WTC11 (cell line): Measurements from ENCODE around the gene SORCS2. TPM values are rescaled to one million over a fixed set of nuclear protein-coding genes. Genes with fewer than 3 reads are reported as not detected.

Source experiments
- ATAC-seq: fragments of 200-7000 bp; cut with Tn5 transposase; 2 replicates; pipeline ENCODE4 v1.10.0; 2021; ENCODE audit warnings: mild to moderate bottlenecking, moderate library complexity
- CTCF ChIA-PET: fragments of 300-600 bp; sonication (Branson Sonifier 250); formaldehyde crosslinking; loops from one replicate; lab custom pipeline; 2021; ENCODE audit warnings: antibody characterized with exemption; lab: Charles Lee
- POLR2A ChIA-PET: fragments of 350-600 bp; sonication (Branson Sonifier 250); formaldehyde crosslinking; loops from one replicate; lab custom pipeline; 2021; ENCODE audit warnings: antibody characterized with exemption; lab: Charles Lee
- DNase-seq: peaks from one replicate; pipeline ENCODE4 v3.0.0; 2021; ENCODE audit warnings: low spot score
- H3K27ac Mint-ChIP-seq: 2 replicates; pipeline ENCODE4 v1.8.0; 2021; ENCODE audit warnings: mixed read lengths
- H3K27me3 Mint-ChIP-seq: 2 replicates; pipeline ENCODE4 v1.8.0; 2021; ENCODE audit warnings: low read depth, mild to moderate bottlenecking, moderate library complexity, mixed read lengths
- H3K36me3 Mint-ChIP-seq: 2 replicates; pipeline ENCODE4 v1.8.0; 2021; ENCODE audit warnings: mixed read lengths
- H3K4me1 Mint-ChIP-seq: 2 replicates; pipeline ENCODE4 v1.8.0; 2022; ENCODE audit warnings: mixed read lengths
- H3K4me3 Mint-ChIP-seq: 2 replicates; pipeline ENCODE4 v1.8.0; 2021; ENCODE audit warnings: mild to moderate bottlenecking, moderate library complexity, mixed read lengths
- H3K9me3 Mint-ChIP-seq: 2 replicates; pipeline ENCODE4 v1.8.0; 2021; ENCODE audit warnings: mixed read lengths
- ESRRA ChIP-seq: sonication (generic); formaldehyde crosslinking; IDR thresholded peaks from 2 replicates; pipeline ENCODE4 v1.8.1; 2022; ENCODE audit warnings: mild to moderate bottlenecking, missing genetic modification reagents, borderline replicate concordance
- GRHL2 ChIP-seq: fragments of 250-450 bp; sonication (Bioruptor Pico); IDR thresholded peaks from 2 replicates; pipeline ENCODE4 v1.8.0; 2022; ENCODE audit warnings: mild to moderate bottlenecking, moderate library complexity; ENCODE audit not compliant: insufficient replicate concordance, severe bottlenecking
- IRF2 ChIP-seq: sonication (generic); formaldehyde crosslinking; IDR thresholded peaks from 2 replicates; pipeline ENCODE4 v1.8.0; 2022; ENCODE audit warnings: low read depth, missing genetic modification reagents, borderline replicate concordance
- ZNF219 ChIP-seq: sonication (generic); formaldehyde crosslinking; IDR thresholded peaks from 2 replicates; pipeline ENCODE4 v1.8.0; 2023; ENCODE audit warnings: missing genetic modification reagents, mild to moderate bottlenecking, borderline replicate concordance
- total RNA-seq: library from RNA; stranded (reverse); gene quantifications from 3 replicates; pipeline ENCODE4 v1.2.3, GENCODE V29; 2021
- TF ChIP-seq, protein P1 (sequence below): sonication (generic); formaldehyde crosslinking; IDR thresholded peaks from 2 replicates; pipeline ENCODE4 v1.8.1; 2022; ENCODE audit warnings: missing genetic modification reagents, borderline replicate concordance
- TF ChIP-seq, protein P2 (sequence below): sonication (generic); formaldehyde crosslinking; IDR thresholded peaks from 2 replicates; pipeline ENCODE4 v1.8.1; 2022; ENCODE audit warnings: mild to moderate bottlenecking, missing genetic modification reagents, moderate library complexity, borderline replicate concordance
- TF ChIP-seq, protein P3 (sequence below): sonication (generic); formaldehyde crosslinking; IDR thresholded peaks from 2 replicates; pipeline ENCODE4 v1.8.1; 2022; ENCODE audit warnings: low read depth, mild to moderate bottlenecking, moderate library complexity, missing genetic modification reagents, borderline replicate concordance
- TF ChIP-seq, protein P4 (sequence below): fragments of 250-450 bp; sonication (Bioruptor Pico); IDR thresholded peaks from 2 replicates; pipeline ENCODE4 v1.9.0; 2021; ENCODE audit warnings: mild to moderate bottlenecking, borderline replicate concordance
- TF ChIP-seq, protein P5 (sequence below): sonication (generic); formaldehyde crosslinking; IDR thresholded peaks from 2 replicates; pipeline ENCODE4 v1.8.1; 2023; ENCODE audit warnings: mild to moderate bottlenecking, missing genetic modification reagents
- TF ChIP-seq, protein P6 (sequence below): sonication (generic); formaldehyde crosslinking; IDR thresholded peaks from 2 replicates; pipeline ENCODE4 v1.8.1; 2023; ENCODE audit warnings: mild to moderate bottlenecking, missing genetic modification reagents, borderline replicate concordance

SORCS2 gene
- total RNA-seq, 1 experiment from 2014 or later = 6.6 TPM

DNA sequence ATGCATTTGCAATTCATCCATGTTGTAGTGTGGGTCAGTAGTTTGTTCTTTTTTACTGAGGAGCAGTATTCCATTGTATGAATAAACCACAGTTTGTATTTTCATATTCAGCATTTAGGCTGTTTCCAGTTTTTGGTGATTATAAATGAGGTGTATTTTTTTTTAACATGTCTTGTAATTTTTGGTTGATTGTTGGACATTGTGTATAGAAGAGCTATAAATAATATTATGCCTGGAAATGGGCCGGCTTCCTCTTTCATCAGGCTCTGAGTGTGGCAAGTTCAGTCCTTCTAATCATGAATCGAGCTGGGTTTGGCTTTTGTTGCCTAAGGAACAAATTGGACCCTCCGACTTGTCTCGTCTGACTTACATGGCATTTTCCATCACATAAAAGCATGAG lies 126.7 kb downstream of the SORCS2 start:
- ChIA-PET POLR2A (no interaction called here), CTCF (no interaction called here)
- H3K9me3 Mint-ChIP-seq = peaks cover 17% of the 10 kb centered on the region
- DNase-seq = no peak
- peaks cover 12% of the 10 kb centered on the region for H3K4me1 Mint-ChIP-seq
- H3K36me3 Mint-ChIP-seq = peaks cover 6% of the 10 kb centered on the region
- no peaks in the 10 kb centered on the region for H3K27me3 Mint-ChIP-seq
- no peak for ATAC-seq
- TF ChIP-seq, protein P1, sequence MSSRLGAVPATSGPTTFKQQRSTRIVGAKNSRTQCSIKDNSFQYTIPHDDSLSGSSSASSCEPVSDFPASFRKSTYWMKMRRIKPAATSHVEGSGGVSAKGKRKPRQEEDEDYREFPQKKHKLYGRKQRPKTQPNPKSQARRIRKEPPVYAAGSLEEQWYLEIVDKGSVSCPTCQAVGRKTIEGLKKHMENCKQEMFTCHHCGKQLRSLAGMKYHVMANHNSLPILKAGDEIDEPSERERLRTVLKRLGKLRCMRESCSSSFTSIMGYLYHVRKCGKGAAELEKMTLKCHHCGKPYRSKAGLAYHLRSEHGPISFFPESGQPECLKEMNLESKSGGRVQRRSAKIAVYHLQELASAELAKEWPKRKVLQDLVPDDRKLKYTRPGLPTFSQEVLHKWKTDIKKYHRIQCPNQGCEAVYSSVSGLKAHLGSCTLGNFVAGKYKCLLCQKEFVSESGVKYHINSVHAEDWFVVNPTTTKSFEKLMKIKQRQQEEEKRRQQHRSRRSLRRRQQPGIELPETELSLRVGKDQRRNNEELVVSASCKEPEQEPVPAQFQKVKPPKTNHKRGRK = no peak
- TF ChIP-seq, protein P2, sequence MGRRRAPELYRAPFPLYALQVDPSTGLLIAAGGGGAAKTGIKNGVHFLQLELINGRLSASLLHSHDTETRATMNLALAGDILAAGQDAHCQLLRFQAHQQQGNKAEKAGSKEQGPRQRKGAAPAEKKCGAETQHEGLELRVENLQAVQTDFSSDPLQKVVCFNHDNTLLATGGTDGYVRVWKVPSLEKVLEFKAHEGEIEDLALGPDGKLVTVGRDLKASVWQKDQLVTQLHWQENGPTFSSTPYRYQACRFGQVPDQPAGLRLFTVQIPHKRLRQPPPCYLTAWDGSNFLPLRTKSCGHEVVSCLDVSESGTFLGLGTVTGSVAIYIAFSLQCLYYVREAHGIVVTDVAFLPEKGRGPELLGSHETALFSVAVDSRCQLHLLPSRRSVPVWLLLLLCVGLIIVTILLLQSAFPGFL (CRISPR knock-in tag) = no peak
- TF ChIP-seq, protein P3, sequence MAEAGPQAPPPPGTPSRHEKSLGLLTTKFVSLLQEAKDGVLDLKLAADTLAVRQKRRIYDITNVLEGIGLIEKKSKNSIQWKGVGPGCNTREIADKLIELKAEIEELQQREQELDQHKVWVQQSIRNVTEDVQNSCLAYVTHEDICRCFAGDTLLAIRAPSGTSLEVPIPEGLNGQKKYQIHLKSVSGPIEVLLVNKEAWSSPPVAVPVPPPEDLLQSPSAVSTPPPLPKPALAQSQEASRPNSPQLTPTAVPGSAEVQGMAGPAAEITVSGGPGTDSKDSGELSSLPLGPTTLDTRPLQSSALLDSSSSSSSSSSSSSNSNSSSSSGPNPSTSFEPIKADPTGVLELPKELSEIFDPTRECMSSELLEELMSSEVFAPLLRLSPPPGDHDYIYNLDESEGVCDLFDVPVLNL (CRISPR knock-in tag) = no peak
- TF ChIP-seq, protein P4, sequence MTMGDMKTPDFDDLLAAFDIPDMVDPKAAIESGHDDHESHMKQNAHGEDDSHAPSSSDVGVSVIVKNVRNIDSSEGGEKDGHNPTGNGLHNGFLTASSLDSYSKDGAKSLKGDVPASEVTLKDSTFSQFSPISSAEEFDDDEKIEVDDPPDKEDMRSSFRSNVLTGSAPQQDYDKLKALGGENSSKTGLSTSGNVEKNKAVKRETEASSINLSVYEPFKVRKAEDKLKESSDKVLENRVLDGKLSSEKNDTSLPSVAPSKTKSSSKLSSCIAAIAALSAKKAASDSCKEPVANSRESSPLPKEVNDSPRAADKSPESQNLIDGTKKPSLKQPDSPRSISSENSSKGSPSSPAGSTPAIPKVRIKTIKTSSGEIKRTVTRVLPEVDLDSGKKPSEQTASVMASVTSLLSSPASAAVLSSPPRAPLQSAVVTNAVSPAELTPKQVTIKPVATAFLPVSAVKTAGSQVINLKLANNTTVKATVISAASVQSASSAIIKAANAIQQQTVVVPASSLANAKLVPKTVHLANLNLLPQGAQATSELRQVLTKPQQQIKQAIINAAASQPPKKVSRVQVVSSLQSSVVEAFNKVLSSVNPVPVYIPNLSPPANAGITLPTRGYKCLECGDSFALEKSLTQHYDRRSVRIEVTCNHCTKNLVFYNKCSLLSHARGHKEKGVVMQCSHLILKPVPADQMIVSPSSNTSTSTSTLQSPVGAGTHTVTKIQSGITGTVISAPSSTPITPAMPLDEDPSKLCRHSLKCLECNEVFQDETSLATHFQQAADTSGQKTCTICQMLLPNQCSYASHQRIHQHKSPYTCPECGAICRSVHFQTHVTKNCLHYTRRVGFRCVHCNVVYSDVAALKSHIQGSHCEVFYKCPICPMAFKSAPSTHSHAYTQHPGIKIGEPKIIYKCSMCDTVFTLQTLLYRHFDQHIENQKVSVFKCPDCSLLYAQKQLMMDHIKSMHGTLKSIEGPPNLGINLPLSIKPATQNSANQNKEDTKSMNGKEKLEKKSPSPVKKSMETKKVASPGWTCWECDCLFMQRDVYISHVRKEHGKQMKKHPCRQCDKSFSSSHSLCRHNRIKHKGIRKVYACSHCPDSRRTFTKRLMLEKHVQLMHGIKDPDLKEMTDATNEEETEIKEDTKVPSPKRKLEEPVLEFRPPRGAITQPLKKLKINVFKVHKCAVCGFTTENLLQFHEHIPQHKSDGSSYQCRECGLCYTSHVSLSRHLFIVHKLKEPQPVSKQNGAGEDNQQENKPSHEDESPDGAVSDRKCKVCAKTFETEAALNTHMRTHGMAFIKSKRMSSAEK (CRISPR knock-in tag) = no peak
- TF ChIP-seq ZNF219 = no peak
- TF ChIP-seq, protein P5, sequence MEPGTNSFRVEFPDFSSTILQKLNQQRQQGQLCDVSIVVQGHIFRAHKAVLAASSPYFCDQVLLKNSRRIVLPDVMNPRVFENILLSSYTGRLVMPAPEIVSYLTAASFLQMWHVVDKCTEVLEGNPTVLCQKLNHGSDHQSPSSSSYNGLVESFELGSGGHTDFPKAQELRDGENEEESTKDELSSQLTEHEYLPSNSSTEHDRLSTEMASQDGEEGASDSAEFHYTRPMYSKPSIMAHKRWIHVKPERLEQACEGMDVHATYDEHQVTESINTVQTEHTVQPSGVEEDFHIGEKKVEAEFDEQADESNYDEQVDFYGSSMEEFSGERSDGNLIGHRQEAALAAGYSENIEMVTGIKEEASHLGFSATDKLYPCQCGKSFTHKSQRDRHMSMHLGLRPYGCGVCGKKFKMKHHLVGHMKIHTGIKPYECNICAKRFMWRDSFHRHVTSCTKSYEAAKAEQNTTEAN (CRISPR knock-in tag) = no peak
- no peak for TF ChIP-seq ESRRA (CRISPR knock-in tag)
- TF ChIP-seq, protein P6, sequence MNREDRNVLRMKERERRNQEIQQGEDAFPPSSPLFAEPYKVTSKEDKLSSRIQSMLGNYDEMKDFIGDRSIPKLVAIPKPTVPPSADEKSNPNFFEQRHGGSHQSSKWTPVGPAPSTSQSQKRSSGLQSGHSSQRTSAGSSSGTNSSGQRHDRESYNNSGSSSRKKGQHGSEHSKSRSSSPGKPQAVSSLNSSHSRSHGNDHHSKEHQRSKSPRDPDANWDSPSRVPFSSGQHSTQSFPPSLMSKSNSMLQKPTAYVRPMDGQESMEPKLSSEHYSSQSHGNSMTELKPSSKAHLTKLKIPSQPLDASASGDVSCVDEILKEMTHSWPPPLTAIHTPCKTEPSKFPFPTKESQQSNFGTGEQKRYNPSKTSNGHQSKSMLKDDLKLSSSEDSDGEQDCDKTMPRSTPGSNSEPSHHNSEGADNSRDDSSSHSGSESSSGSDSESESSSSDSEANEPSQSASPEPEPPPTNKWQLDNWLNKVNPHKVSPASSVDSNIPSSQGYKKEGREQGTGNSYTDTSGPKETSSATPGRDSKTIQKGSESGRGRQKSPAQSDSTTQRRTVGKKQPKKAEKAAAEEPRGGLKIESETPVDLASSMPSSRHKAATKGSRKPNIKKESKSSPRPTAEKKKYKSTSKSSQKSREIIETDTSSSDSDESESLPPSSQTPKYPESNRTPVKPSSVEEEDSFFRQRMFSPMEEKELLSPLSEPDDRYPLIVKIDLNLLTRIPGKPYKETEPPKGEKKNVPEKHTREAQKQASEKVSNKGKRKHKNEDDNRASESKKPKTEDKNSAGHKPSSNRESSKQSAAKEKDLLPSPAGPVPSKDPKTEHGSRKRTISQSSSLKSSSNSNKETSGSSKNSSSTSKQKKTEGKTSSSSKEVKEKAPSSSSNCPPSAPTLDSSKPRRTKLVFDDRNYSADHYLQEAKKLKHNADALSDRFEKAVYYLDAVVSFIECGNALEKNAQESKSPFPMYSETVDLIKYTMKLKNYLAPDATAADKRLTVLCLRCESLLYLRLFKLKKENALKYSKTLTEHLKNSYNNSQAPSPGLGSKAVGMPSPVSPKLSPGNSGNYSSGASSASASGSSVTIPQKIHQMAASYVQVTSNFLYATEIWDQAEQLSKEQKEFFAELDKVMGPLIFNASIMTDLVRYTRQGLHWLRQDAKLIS = no peak
- no peak for TF ChIP-seq IRF2
- TF ChIP-seq GRHL2 (CRISPR knock-in tag) = no peak
- no peak overlapping the region for H3K4me3 Mint-ChIP-seq
- H3K27ac Mint-ChIP-seq = no peak overlapping the region
